HCT116 (cell line): ENCODE data around the gene RNF217. TPM values are rescaled to one million over a fixed set of nuclear protein-coding genes. Genes with fewer than 3 reads are reported as not detected.

ENCODE experiments used
- ATAC-seq: fragments of 200-7000 bp; cut with Tn5 transposase; 2 replicates; pipeline ENCODE4 v1.9.1; 2020; ENCODE audit warnings: mild to moderate bottlenecking, moderate library complexity
- BruUV-seq: library from RNA; stranded (reverse); fragments of 400-500 nt; replicated peaks from 2 replicates; lab custom pipeline; 2021; lab: Mats Ljungman, UMichigan
- CTCF ChIA-PET: fragments of 300-600 bp; sonication (Branson Sonifier 250); formaldehyde crosslinking; loops from one replicate; lab custom pipeline; 2021; ENCODE audit warnings: antibody characterized with exemption; lab: Charles Lee
- POLR2A ChIA-PET: fragments of 300-600, 350-600 bp; sonication (Branson Sonifier 250); formaldehyde crosslinking; loops from one replicate; lab custom pipeline; 2021; ENCODE audit warnings: antibody characterized with exemption; lab: Charles Lee
- RAD21 ChIA-PET, 2 experiments: fragments of 300-600 bp; sonication (Branson Sonifier 250); formaldehyde crosslinking; loops; one replicate each; lab custom pipeline; 2023; ENCODE audit warnings: low total read pairs in 2 of 2; ENCODE audit not compliant: uncharacterized antibody in 2 of 2, unreplicated experiment in 2 of 2, low non-redundant PET in 1 of 2; lab: Charles Lee
- DNase-seq: peaks from one replicate; pipeline ENCODE4 v3.0.0-alpha.2; 2010; ENCODE audit warnings: low read depth, low spot score
- H2AFZ ChIP-seq: fragments of 200-600 bp; shearing (Covaris generic), sonication (generic); 2 replicates; pipeline ENCODE4 v1.6.1; 2017; ENCODE audit warnings: low read depth, mixed run types, mixed read lengths, antibody characterized with exemption, low read length; ENCODE audit not compliant: poor library complexity, severe bottlenecking
- H3K27ac ChIP-seq: 2 replicates; pipeline ENCODE4 v1.5.1; 2012; ENCODE audit warnings: low read depth, low read length
- H3K27me3 ChIP-seq: fragments of 200-600 bp; sonication (generic); 2 replicates; pipeline ENCODE4 v1.6.1; 2016; ENCODE audit warnings: mixed run types, low read length, mixed read lengths; ENCODE audit not compliant: insufficient read depth
- H3K36me3 ChIP-seq, 2 experiments: fragments of 200-500 bp in 1 of 2; fragments of 200-600 bp in 1 of 2; sonication (Bioruptor generic) in 1 of 2; sonication (generic) in 1 of 2; 2 replicates each; pipeline versions ENCODE4 v1.5.1 to v1.6.1; 2014 to 2016; ENCODE audit warnings: low read length in 2 of 2, inconsistent platforms in 1 of 2, mixed read lengths in 1 of 2, mixed run types in 1 of 2; ENCODE audit not compliant: insufficient read depth in 2 of 2, control insufficient read depth in 1 of 2
- H3K4me1 ChIP-seq, 2 experiments: fragments of 200-600 bp in 1 of 2; sonication (generic) in 1 of 2; 2 replicates each; pipeline versions ENCODE4 v1.5.1 to v1.6.1; 2012 to 2017; ENCODE audit warnings: low read length in 2 of 2, inconsistent platforms in 1 of 2, mild to moderate bottlenecking in 1 of 2, mixed read lengths in 1 of 2, mixed run types in 1 of 2, moderate library complexity in 1 of 2; ENCODE audit not compliant: insufficient read depth in 2 of 2, control insufficient read depth in 1 of 2
- H3K4me2 ChIP-seq: fragments of 200-600 bp; sonication (generic); 2 replicates; pipeline ENCODE4 v1.6.1; 2017; ENCODE audit warnings: mixed run types, low read length, mixed read lengths
- H3K4me3 ChIP-seq, 2 experiments: fragments of 200-600 bp in 1 of 2; sonication (generic) in 1 of 2; replicated peaks in 1 of 2; 2 replicates each; pipeline ENCODE4 v1.5.1; 2011 to 2016; ENCODE audit warnings: low read length in 2 of 2, control low read depth in 1 of 2, low read depth in 1 of 2, mild to moderate bottlenecking in 1 of 2, mixed read lengths in 1 of 2, mixed run types in 1 of 2
- H3K79me2 ChIP-seq: fragments of 200-600 bp; sonication (generic); 2 replicates; pipeline ENCODE4 v1.6.1; 2017; ENCODE audit warnings: mild to moderate bottlenecking, mixed run types, low read length, moderate library complexity, mixed read lengths; ENCODE audit not compliant: insufficient read depth
- H3K9ac ChIP-seq: fragments of 200-600 bp; sonication (generic); 2 replicates; pipeline ENCODE4 v1.6.1; 2016; ENCODE audit warnings: low read length, mixed read lengths
- H3K9me2 ChIP-seq: fragments of 200-600 bp; sonication (generic), shearing (Covaris generic); 2 replicates; pipeline ENCODE4 v1.6.1; 2017; ENCODE audit warnings: mixed run types, mild to moderate bottlenecking, moderate library complexity; ENCODE audit not compliant: insufficient read depth
- H3K9me3 ChIP-seq, 2 experiments: fragments of 200-500 bp in 1 of 2; fragments of 200-600 bp in 1 of 2; sonication (Bioruptor generic) in 1 of 2; sonication (generic) in 1 of 2; 2 replicates each; pipeline ENCODE4 v1.6.1; 2014 to 2017; ENCODE audit warnings: low read length in 2 of 2, mixed read lengths in 2 of 2, inconsistent platforms in 1 of 2, low read depth in 1 of 2, mild to moderate bottlenecking in 1 of 2, mixed run types in 1 of 2, moderate library complexity in 1 of 2; ENCODE audit not compliant: control insufficient read depth in 1 of 2, insufficient read depth in 1 of 2
- H4K20me1 ChIP-seq: fragments of 200-600 bp; sonication (generic), shearing (Covaris generic); 2 replicates; pipeline ENCODE4 v1.6.1; 2017; ENCODE audit warnings: mixed run types, mild to moderate bottlenecking, moderate library complexity; ENCODE audit not compliant: insufficient read depth
- CEBPB ChIP-seq: IDR thresholded peaks from 2 replicates; pipeline ENCODE4 v1.6.1; 2012; ENCODE audit warnings: low read depth
- FOSL1 ChIP-seq: IDR thresholded peaks from 2 replicates; pipeline ENCODE4 v1.6.1; 2012; ENCODE audit warnings: low read depth
- TCF7L2 ChIP-seq: IDR thresholded peaks from 2 replicates; pipeline ENCODE4 v1.7.0; 2011; ENCODE audit warnings: borderline replicate concordance, inconsistent platforms; ENCODE audit not compliant: insufficient read depth, insufficient read length; ENCODE audit errors: extremely low read depth
- intact Hi-C: fragments of 100-400 bp; cut with micrococcal nuclease; formaldehyde crosslinking; loops from 2 replicates; pipeline ENCODE4 v1.10.0; 2022
- total RNA-seq: library from RNA; stranded (reverse); gene quantifications from one replicate; pipeline ENCODE4 v1.2.1, GENCODE V29; 2021; ENCODE audit not compliant: unreplicated experiment
- TF ChIP-seq, protein P1 (sequence below): IDR thresholded peaks from 2 replicates; pipeline ENCODE4 v1.6.1; 2012

RNF217 gene
- total RNA-seq, 1 experiment from 2014 or later = 20.4 TPM

DNA sequence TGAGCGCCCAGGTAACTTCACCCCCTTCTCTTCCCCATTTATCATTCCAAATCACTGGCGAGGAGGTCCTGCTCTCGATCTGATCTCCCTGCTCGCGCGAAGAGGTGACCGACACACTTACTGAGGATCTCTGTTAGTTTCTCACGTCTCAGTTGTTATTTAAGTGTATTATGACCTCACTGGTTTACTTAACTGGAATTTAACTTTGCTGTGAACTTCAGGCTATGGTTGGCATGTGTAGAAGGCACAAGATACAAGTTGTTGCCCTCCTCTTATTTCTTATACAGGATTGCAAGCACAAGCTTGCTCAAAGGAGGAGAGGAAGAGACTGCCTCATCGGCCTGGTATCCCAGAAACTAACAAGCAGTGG is 1.2 kb downstream of the RNF217 start:
- H3K4me1 ChIP-seq = peaks cover 34 to 64% of the 10 kb centered on the region in 2 experiments
- TF ChIP-seq, protein P1, sequence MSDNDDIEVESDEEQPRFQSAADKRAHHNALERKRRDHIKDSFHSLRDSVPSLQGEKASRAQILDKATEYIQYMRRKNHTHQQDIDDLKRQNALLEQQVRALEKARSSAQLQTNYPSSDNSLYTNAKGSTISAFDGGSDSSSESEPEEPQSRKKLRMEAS = peak; percentile 48; the same call in 1 of the 2 replicates
- no peak for TF ChIP-seq CEBPB
- H3K27me3 ChIP-seq = no peaks in the 10 kb centered on the region
- POLR2A ChIA-PET = no interaction called here
- no peaks in the 10 kb centered on the region for H4K20me1 ChIP-seq
- no TSS peak for BruUV-seq
- peak overlapping the region; percentile 66 to 71 for H3K4me3 ChIP-seq
- H3K27ac ChIP-seq = peak overlapping the region; percentile 85
- no peak overlapping the region for H2AFZ ChIP-seq
- peak overlapping the region; percentile 74 for H3K9ac ChIP-seq
- H3K79me2 ChIP-seq = peaks cover 50% of the 10 kb centered on the region
- no peaks in the 10 kb centered on the region for H3K9me2 ChIP-seq
- intact Hi-C loops = loop anchor here (10.0 kb wide), 1 partner anchor 141 kb away; no protein-coding TSS in a partner anchor
- peak overlapping the region; percentile 93 for H3K4me2 ChIP-seq
- H3K9me3 ChIP-seq = no peaks in the 10 kb centered on the region
- RAD21 ChIA-PET = interaction anchor here in 1 of 2 experiments (0.8 kb wide), 1 partner anchor 151 kb away, joined by 3 read pairs; no protein-coding TSS in a partner anchor
- CTCF ChIA-PET = interaction anchor here (1.1 kb wide), 1 partner anchor 151 kb away, joined by 5 read pairs; no protein-coding TSS in a partner anchor
- DNase-seq (no peak), ATAC-seq (no peak)
- peaks cover 0 to 3% of the 10 kb centered on the region in 2 experiments; a peak in 1 of 4 replicates for H3K36me3 ChIP-seq

DNA sequence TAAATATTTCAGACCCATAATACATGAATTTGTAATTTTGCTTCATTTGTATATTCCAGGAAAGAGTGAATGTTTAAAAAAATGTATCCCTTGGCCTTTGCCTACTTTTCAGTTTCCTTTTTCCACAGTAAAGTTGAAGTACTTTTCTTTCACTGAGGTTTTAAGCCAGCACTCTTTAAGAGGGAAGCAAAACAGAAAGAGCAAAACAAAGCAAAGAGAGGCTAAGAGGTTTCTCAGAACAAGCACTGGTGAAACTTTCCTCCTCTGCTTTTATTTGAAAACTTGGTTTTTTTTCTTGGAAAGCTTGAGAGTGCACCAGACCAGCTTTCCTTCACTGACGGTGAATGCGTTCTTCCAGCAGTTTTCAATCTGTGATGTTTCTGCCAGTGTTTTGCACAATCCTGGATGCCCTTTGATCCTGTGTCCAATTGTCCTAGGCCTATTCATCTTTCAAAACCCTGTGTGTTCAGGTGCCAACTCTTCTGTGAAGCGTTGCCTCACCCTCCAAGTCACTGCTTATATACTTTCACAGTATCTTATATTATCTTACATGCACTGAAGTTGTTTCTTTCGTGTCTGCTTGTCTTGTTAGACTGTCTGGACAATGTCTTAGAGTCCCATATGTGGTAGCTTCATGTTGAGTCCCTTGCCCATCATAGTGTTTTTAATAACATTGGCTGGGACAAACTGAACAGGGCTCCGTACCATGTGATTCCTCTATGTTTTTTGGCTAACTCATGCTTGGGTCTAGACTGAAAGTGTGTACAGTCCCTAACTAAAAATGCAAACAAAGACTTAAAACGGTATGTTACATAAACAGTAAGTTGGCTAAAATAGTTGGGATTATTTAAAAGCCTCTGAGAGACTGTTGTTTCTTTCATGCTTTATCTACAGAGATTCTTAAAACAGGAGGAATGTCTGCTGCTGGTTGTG is 1.9 kb downstream of the RNF217 start:
- H3K9ac ChIP-seq = peak overlapping the region; percentile 74
- peaks cover 0 to 3% of the 10 kb centered on the region in 2 experiments; a peak in 1 of 4 replicates for H3K36me3 ChIP-seq
- ATAC-seq = no peak
- H3K27me3 ChIP-seq = no peaks in the 10 kb centered on the region
- BruUV-seq = TSS peak; percentile 39
- peaks cover 34 to 57% of the 10 kb centered on the region in 2 experiments for H3K4me1 ChIP-seq
- no peak overlapping the region for H2AFZ ChIP-seq
- peak overlapping the region; percentile 93 for H3K4me2 ChIP-seq
- ChIA-PET RAD21 (no interaction called here), CTCF (no interaction called here), POLR2A (interaction anchor here (0.6 kb wide), 1 partner anchor 28 kb away, joined by 3 read pairs; no protein-coding TSS in a partner anchor)
- TF ChIP-seq FOSL1 (0 out of 2 replicates have a peak, but pooled peaks have one; percentile 8), TCF7L2 (peak; percentile 51), CEBPB (peak; percentile 60)
- TF ChIP-seq, protein P1 = no peak
- H3K9me2 ChIP-seq = no peaks in the 10 kb centered on the region
- H3K27ac ChIP-seq = peak overlapping the region; percentile 85; the same call in 1 of the 2 replicates
- peaks cover 57% of the 10 kb centered on the region for H3K79me2 ChIP-seq
- no peaks in the 10 kb centered on the region for H4K20me1 ChIP-seq
- peak overlapping the region; percentile 66 to 71 for H3K4me3 ChIP-seq
- intact Hi-C loops = loop anchor here (10.0 kb wide), 1 partner anchor 141 kb away; no protein-coding TSS in a partner anchor
- no peaks in the 10 kb centered on the region for H3K9me3 ChIP-seq
- no peak for DNase-seq
